T47D (cell line): ENCODE results near the gene CELF4.
"Not testable (repeated sequence)": the region's sequence is repeated elsewhere in the genome, so short reads cannot be mapped to it uniquely, and the experiment has no call there.

ENCODE experiments used
- DNase-seq, 2 experiments: peaks; one replicate each; pipeline versions ENCODE4 v3.0.0 to v3.0.0-alpha.2; 2011 to 2012; ENCODE audit warnings: low read depth in 1 of 2, low spot score in 1 of 2
- JUND ChIP-seq: IDR thresholded peaks from 2 replicates; pipeline ENCODE4 v1.6.1; 2012; ENCODE audit warnings: low read depth
- in situ Hi-C: cut with HindIII; loops from 2 replicates; pipeline ENCODE4 v1.10.0; 2016; ENCODE audit warnings: low sequenced_read_pairs, low pct_unique_long_range_greater_than_20kb

Gene CELF4

DNA sequence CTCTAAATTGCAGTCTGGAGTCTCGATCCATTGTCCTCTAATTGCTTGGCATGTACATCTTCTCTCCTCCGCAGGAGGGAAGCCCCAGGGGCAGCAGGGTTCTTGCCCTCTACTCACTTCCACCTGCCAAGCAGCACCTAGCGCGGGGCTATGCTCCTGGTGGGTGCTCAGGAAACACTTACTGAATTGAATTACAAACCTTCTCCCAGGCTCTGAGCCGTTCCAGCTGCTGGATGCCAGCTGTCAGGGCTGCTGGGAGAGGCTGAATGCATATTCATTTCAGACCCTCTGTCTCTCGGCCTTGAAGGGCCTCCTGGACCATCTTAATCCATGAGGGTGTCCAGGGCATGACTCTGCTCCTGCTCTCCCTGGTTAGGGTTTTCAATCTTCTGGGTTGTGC lies 94.0 kb downstream of the CELF4 start:
- no peak for DNase-seq
- no peak for TF ChIP-seq JUND
- in situ Hi-C loops: no loop called here

- DNase-seq: no peak
- in situ Hi-C loops: no loop called here
- TF ChIP-seq JUND: no peak
Measured at GRCh38 chr18:37470986-37471385, 94.6 kb downstream of the CELF4 start.

DNA sequence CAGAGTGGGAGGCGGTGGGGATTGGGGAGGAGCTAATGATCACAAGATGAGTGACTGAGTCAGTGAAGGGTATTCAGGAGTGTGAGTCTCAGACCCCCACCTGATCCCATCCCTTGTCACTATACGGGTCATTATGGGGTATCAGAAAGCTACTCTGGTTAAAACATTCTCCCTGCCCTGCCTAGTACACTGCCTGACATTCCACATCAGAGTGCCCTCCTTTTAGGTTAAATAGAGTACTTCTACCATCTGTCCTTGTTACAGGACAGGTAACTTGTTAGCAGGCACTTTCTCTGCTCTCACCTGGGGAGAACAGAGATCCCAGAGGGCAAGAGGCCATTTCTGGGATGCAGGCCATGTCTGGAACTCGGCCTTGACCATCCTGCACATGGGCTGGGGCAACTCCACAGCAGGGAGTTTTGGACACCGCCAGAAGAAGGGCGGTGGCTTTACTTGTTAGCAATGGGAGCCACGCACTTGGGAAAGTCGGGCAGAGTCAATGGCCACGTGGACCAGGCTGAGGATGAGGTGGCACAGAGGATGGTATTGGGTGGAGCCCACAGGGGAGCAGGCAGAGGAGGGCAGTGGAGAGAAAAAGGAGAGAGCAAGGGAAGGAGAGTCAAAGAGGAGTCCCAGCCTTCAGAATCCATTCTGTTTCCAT lies 98.5 kb downstream of the CELF4 start:
- in situ Hi-C loops: no loop called here
- no peak for TF ChIP-seq JUND
- no peak for DNase-seq

GRCh38 chr18:37465958-37466357 lies 99.6 kb downstream of the CELF4 start:
- in situ Hi-C loops: no loop called here
- no peak for TF ChIP-seq JUND
- DNase-seq: no peak

DNA sequence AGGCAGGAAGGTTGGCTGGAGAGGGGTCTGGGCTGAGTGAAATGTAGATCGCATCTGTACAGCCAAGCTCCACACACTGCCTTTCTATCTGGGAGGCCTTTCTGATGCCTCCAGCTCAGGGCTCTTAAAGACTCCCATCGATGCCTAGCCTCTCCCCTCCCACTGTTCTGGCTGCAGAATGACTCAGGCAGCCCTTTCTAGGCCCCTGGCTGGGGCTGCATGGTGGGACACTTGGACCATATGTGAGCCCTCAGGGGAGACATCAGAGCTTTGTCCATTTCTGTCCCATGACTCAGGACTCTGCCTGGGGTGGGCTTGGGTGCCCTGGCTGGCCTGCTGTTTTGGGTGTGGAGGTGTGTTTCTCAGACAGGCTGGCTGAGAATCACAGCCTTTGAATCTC lies 101.3 kb downstream of the CELF4 start:
- in situ Hi-C loops: no loop called here
- no peak for TF ChIP-seq JUND

DNA sequence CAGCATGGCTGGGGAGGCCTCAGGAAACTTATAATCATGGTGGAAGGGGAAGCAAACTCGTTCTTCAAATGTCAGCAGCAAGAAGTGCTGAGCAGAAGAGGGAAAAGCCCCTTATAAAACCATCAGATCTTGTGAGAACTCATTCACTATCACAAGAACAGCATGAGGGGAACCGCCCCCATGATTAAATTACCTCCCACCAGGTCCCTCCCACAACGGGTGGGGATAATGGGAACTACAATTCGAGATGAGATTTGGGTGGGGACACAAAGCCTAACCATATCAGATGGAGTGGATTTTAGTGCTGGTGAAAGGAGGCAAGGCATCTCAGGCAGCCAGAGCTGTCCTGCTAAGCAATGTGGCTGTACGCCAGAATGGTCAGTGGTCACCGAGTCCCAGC lies 104.3 kb downstream of the CELF4 start:
- in situ Hi-C loops, DNase-seq: not testable (repeated sequence)

More for the DNA sequence above, 101.3 kb downstream of the CELF4 start:
- DNase-seq: no peak

- no peak for DNase-seq
- in situ Hi-C loops: no loop called here
- TF ChIP-seq JUND: no peak
Measured at GRCh38 chr18:37460604-37461003, 105.0 kb downstream of the CELF4 start.

- no peak for TF ChIP-seq JUND
- in situ Hi-C loops: no loop called here
- DNase-seq: no peak
Measured at GRCh38 chr18:37458697-37459096, 106.9 kb downstream of the CELF4 start.

DNA sequence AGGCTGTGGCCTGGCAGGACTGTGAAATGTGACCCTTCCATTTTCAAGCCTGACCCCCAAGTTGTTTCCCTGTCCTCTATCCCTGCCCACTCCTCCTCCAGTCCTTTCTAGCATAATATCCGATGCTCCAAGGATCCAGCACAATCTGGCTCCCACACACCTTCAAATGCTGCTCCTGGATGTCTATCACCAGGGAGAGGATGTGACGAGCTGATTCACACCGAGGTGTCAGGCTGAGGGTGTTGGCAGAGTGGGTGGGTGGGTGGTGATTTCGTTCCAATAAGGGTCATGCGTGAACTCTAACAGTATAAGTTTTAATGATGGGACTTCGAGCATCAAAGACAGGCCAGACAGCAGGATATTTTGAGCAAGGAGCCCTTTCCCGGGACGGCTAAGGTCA lies 107.8 kb downstream of the CELF4 start:
- TF ChIP-seq JUND: no peak
- in situ Hi-C loops: no loop called here
- DNase-seq: no peak

GRCh38 chr18:37457341-37457740 lies 108.3 kb downstream of the CELF4 start:
- TF ChIP-seq JUND: no peak
- in situ Hi-C loops: no loop called here

DNA sequence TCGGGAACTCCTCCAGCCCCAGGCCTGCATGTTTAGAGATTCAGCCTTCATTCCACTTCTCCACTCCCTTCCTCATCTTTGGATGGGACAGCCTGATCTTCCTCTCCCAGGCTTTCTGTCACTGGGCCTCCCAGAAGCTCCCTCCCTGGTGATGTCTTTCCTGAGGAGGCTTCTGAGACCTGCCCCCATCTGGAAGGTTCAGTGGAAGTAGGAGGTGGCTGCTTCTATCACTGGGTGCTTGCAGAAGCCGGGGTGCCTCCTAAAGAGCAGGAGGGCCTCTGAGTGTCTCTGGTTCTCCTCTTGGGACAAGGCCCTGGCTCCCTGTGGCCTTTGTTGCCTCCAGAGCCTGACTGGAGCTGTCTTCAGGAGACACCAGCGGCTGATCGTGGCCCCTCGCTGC lies 108.7 kb downstream of the CELF4 start:
- in situ Hi-C loops: no loop called here
- TF ChIP-seq JUND: no peak
- DNase-seq: no peak

More at GRCh38 chr18:37457341-37457740, 108.3 kb downstream of the CELF4 start:
- DNase-seq: no peak

GRCh38 chr18:37456395-37456794 lies 109.2 kb downstream of the CELF4 start:
- in situ Hi-C loops: no loop called here

GRCh38 chr18:37453752-37454151 lies 111.8 kb downstream of the CELF4 start:
- no peak for TF ChIP-seq JUND
- in situ Hi-C loops: no loop called here
- DNase-seq: no peak

More at GRCh38 chr18:37456395-37456794, 109.2 kb downstream of the CELF4 start:
- no peak for DNase-seq
- no peak for TF ChIP-seq JUND

DNA sequence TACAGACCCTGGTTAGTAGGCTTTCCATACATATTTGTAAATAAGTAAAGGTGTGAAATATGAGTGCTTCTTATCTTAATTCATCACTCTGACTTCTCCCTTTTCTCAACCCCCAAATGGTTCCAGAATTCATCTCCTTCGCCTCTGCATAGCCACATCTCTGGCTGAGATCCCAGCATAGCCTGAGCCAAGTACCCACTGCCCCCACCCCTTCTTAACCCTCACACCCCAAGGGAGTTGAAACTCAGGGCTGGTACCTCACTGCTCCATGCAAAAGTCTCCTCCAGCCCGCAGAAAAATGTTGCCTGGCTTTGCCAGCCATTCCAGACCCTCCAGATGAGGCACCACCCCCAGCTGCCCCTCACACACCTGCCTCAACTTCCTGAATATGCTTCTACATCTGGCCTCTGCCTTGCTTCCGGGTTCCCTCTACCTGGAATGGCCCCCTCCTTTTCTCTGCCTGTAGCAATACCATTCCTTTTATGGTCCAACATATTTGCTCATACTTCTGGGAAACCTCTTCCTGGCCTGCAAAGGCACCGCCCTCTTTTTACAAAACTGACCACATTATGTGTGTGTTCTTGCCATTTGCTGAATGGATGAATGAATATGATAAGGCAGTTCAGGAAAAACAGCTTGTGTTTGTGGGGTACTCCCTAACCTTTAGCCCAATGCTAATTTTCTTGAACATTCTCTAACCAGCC lies 112.8 kb downstream of the CELF4 start:
- TF ChIP-seq JUND: no peak

More for the DNA sequence above, 112.8 kb downstream of the CELF4 start:
- DNase-seq: peak in 1 of 2 experiments; percentile 20
- in situ Hi-C loops: no loop called here
